H9 (cell line): ENCODE results near the gene BMERB1. TPM values are rescaled to one million over a fixed set of nuclear protein-coding genes. Genes with fewer than 3 reads are reported as not detected.

ENCODE experiments used
- DNase-seq: peaks from one replicate; pipeline ENCODE4 v3.0.0-alpha.2; 2017
- H2AFZ ChIP-seq: one replicate; pipeline ENCODE4 v1.6.1; 2013; ENCODE audit warnings: mild to moderate bottlenecking, low read length, control low read depth, moderate library complexity
- H2AK5ac ChIP-seq: 2 replicates; pipeline ENCODE4 v1.6.1; 2013; ENCODE audit warnings: low read length, control low read depth, mixed read lengths; ENCODE audit not compliant: insufficient read length
- H2BK120ac ChIP-seq: one replicate; pipeline ENCODE4 v1.6.1; 2013; ENCODE audit warnings: low read depth, mild to moderate bottlenecking, low read length, control low read depth, inconsistent platforms; ENCODE audit not compliant: poor library complexity, severe bottlenecking
- H2BK12ac ChIP-seq: 2 replicates; pipeline ENCODE4 v1.6.1; 2013; ENCODE audit warnings: low read length, control low read depth, mixed read lengths, low read depth; ENCODE audit not compliant: insufficient read length
- H2BK15ac ChIP-seq: 2 replicates; pipeline ENCODE4 v1.6.1; 2013; ENCODE audit warnings: low read depth, low read length, control low read depth
- H2BK20ac ChIP-seq: one replicate; pipeline ENCODE4 v1.6.1; 2013; ENCODE audit warnings: low read depth, mild to moderate bottlenecking, low read length, control low read depth, inconsistent platforms; ENCODE audit not compliant: poor library complexity, severe bottlenecking
- H2BK5ac ChIP-seq: 2 replicates; pipeline ENCODE4 v1.6.1; 2013; ENCODE audit warnings: low read length, control low read depth, mixed read lengths; ENCODE audit not compliant: insufficient read length
- H3K14ac ChIP-seq: 2 replicates; pipeline ENCODE4 v1.6.1; 2013; ENCODE audit warnings: low read length, control low read depth; ENCODE audit not compliant: insufficient read depth
- H3K18ac ChIP-seq: 2 replicates; pipeline ENCODE4 v1.6.1; 2013; ENCODE audit warnings: low read depth, mild to moderate bottlenecking, mixed read lengths, low read length, control low read depth; ENCODE audit not compliant: insufficient read length
- H3K23ac ChIP-seq: 2 replicates; pipeline ENCODE4 v1.6.1; 2013; ENCODE audit warnings: low read length, control low read depth, mixed read lengths, low read depth; ENCODE audit not compliant: insufficient read length
- H3K23me2 ChIP-seq: 2 replicates; pipeline ENCODE4 v1.6.1; 2013; ENCODE audit warnings: low read depth, mild to moderate bottlenecking, mixed read lengths, low read length, control low read depth; ENCODE audit not compliant: insufficient read length, poor library complexity, severe bottlenecking
- H3K27ac ChIP-seq: 2 replicates; pipeline ENCODE4 v1.5.1; 2013; ENCODE audit warnings: low read length, control low read depth, mixed read lengths, low read depth; ENCODE audit not compliant: insufficient read length
- H3K27me3 ChIP-seq: 2 replicates; pipeline ENCODE4 v1.6.1; 2013; ENCODE audit warnings: low read length, control low read depth, inconsistent platforms; ENCODE audit not compliant: insufficient read depth
- H3K4ac ChIP-seq: 2 replicates; pipeline ENCODE4 v1.6.1; 2013; ENCODE audit warnings: low read depth, mild to moderate bottlenecking, control low read depth, inconsistent platforms, low read length, moderate library complexity
- H3K4me1 ChIP-seq: 2 replicates; pipeline ENCODE4 v1.6.1; 2013; ENCODE audit warnings: low read length, control low read depth, inconsistent platforms; ENCODE audit not compliant: insufficient read depth
- H3K4me2 ChIP-seq: 2 replicates; pipeline ENCODE4 v1.6.1; 2013; ENCODE audit warnings: low read length, control low read depth, mixed read lengths; ENCODE audit not compliant: insufficient read length, insufficient read depth
- H3K56ac ChIP-seq: 2 replicates; pipeline ENCODE4 v1.6.1; 2013; ENCODE audit warnings: low read depth, mild to moderate bottlenecking, mixed read lengths, low read length, control low read depth; ENCODE audit not compliant: insufficient read length
- H3K79me1 ChIP-seq: 2 replicates; pipeline ENCODE4 v1.6.1; 2013; ENCODE audit warnings: low read depth, mild to moderate bottlenecking, moderate library complexity, low read length, control low read depth, inconsistent platforms; ENCODE audit not compliant: insufficient read depth, poor library complexity, severe bottlenecking
- H3K79me2 ChIP-seq: 2 replicates; pipeline ENCODE4 v1.6.1; 2013; ENCODE audit warnings: low read length, control low read depth, inconsistent platforms; ENCODE audit not compliant: insufficient read depth
- H3K9ac ChIP-seq: 2 replicates; pipeline ENCODE4 v1.6.1; 2013; ENCODE audit warnings: low read length, control low read depth, mixed read lengths; ENCODE audit not compliant: insufficient read length; ENCODE audit errors: extremely low read depth
- H3K9me3 ChIP-seq: one replicate; pipeline ENCODE4 v1.6.1; 2013; ENCODE audit warnings: low read depth, low read length, inconsistent platforms; ENCODE audit not compliant: control insufficient read depth
- H3T11ph ChIP-seq: one replicate; pipeline ENCODE4 v1.6.1; 2013; ENCODE audit warnings: mild to moderate bottlenecking, low read length, control low read depth, inconsistent platforms
- H4K20me1 ChIP-seq: one replicate; pipeline ENCODE4 v1.6.1; 2013; ENCODE audit not compliant: control insufficient read depth, insufficient read length, insufficient read depth
- H4K5ac ChIP-seq: 2 replicates; pipeline ENCODE4 v1.6.1; 2013; ENCODE audit warnings: low read depth, mild to moderate bottlenecking, mixed read lengths, low read length, control low read depth; ENCODE audit not compliant: insufficient read length
- H4K8ac ChIP-seq: replicated peaks from 2 replicates; pipeline ENCODE4 v1.6.1; 2013; ENCODE audit warnings: low read length, control low read depth, mixed read lengths, low read depth; ENCODE audit not compliant: insufficient read length
- H4K91ac ChIP-seq: 2 replicates; pipeline ENCODE4 v1.6.1; 2013; ENCODE audit warnings: low read depth, mild to moderate bottlenecking, moderate library complexity, mixed read lengths, low read length, control low read depth; ENCODE audit not compliant: insufficient read length
- H3K27ac Mint-ChIP-seq, 3 experiments: 2 replicates in 2 of 3; 3 replicates in 1 of 3; pipeline ENCODE4 v1.8.0; 2020 to 2021; ENCODE audit warnings: mixed read lengths in 3 of 3, mild to moderate bottlenecking in 1 of 3, moderate library complexity in 1 of 3
- H3K27me3 Mint-ChIP-seq: 2 replicates; pipeline ENCODE4 v1.8.0; 2021; ENCODE audit warnings: low read depth, mild to moderate bottlenecking, moderate library complexity, mixed read lengths
- H3K36me3 Mint-ChIP-seq, 3 experiments: 2 replicates in 2 of 3; 3 replicates in 1 of 3; pipeline ENCODE4 v1.8.0; 2020 to 2021; ENCODE audit warnings: low read depth in 3 of 3, mixed read lengths in 3 of 3; ENCODE audit not compliant: insufficient read depth in 1 of 3
- H3K4me1 Mint-ChIP-seq, 2 experiments: 2 replicates each; pipeline ENCODE4 v1.8.0; 2020; ENCODE audit warnings: mixed read lengths in 2 of 2
- H3K4me3 Mint-ChIP-seq, 2 experiments: 2 replicates in 1 of 2; 3 replicates in 1 of 2; pipeline ENCODE4 v1.8.0; 2020 to 2021; ENCODE audit warnings: mild to moderate bottlenecking in 2 of 2, mixed read lengths in 2 of 2, moderate library complexity in 1 of 2
- H3K9me3 Mint-ChIP-seq, 2 experiments: 2 replicates in 1 of 2; 3 replicates in 1 of 2; pipeline ENCODE4 v1.8.0; 2020; ENCODE audit warnings: mild to moderate bottlenecking in 2 of 2, mixed read lengths in 2 of 2, moderate library complexity in 1 of 2
- CTCF ChIP-seq: fragments of 200-600 bp; sonication (generic); conservative IDR thresholded peaks from 3 replicates; pipeline ENCODE4 v1.8.0; 2021; ENCODE audit warnings: antibody characterized with exemption, mild to moderate bottlenecking
- WGBS: extraction: QIAGEN DNeasy Blood & Tissue Kit; methylation state at CpG from one replicate; pipeline ENCODE4 v1.1.7; 2013; ENCODE audit warnings: missing lambda C conversion rate, low lambda C conversion rate, mixed read lengths; ENCODE audit not compliant: insufficient read length; ENCODE audit errors: extremely low coverage; 5-methylcytosine and 5-hydroxymethylcytosine counted together
- total RNA-seq: library from RNA; stranded (reverse); gene quantifications from 2 replicates; pipeline ENCODE4 v1.2.1, GENCODE V29; 2021

BMERB1 gene
- total RNA-seq, 1 experiment from 2014 or later = 19.5 TPM

- no peak overlapping the region for H4K5ac ChIP-seq
- H3K4me1 ChIP-seq = no peaks in the 10 kb centered on the region
- H3K79me1 ChIP-seq = no peaks in the 10 kb centered on the region
- H3K23me2 ChIP-seq = no peaks in the 10 kb centered on the region
- H4K91ac ChIP-seq = no peak overlapping the region
- H3K56ac ChIP-seq = no peak overlapping the region
- no peak overlapping the region for H3K4me2 ChIP-seq
- no peak overlapping the region for H3K4ac ChIP-seq
- TF ChIP-seq CTCF = no peak
- no peak overlapping the region for H2BK15ac ChIP-seq
- H3K27ac ChIP-seq = no peak overlapping the region
- Mint-ChIP-seq H3K27ac (no peak overlapping the region), H3K36me3 (peaks cover 16 to 74% (median 59%) of the 10 kb centered on the region in 3 experiments; a peak in 6 of 7 replicates), H3K9me3 (no peaks in the 10 kb centered on the region), H3K4me1 (peaks cover 3 to 11% of the 10 kb centered on the region in 2 experiments), H3K27me3 (no peaks in the 10 kb centered on the region), H3K4me3 (no peak overlapping the region)
- H3K9ac ChIP-seq = no peak overlapping the region
- no peak overlapping the region for H2BK20ac ChIP-seq
- H3K18ac ChIP-seq = no peak overlapping the region
- no peak overlapping the region for H2AK5ac ChIP-seq
- no CpG with 5 or more reads among the region's 6 CpGs for WGBS
- no peaks in the 10 kb centered on the region for H4K20me1 ChIP-seq
- H2AFZ ChIP-seq = no peak overlapping the region
- H2BK5ac ChIP-seq = no peak overlapping the region
- H3K23ac ChIP-seq = no peak overlapping the region
- no peaks in the 10 kb centered on the region for H3K79me2 ChIP-seq
- DNase-seq = no peak
- no peak overlapping the region for H2BK12ac ChIP-seq
- H3K14ac ChIP-seq = no peak overlapping the region
- H3K9me3 ChIP-seq = no peaks in the 10 kb centered on the region
- no peak overlapping the region for H2BK120ac ChIP-seq
- no peak overlapping the region for H4K8ac ChIP-seq
- H3K27me3 ChIP-seq = no peaks in the 10 kb centered on the region
- H3T11ph ChIP-seq = no peak overlapping the region
Measured at GRCh38 chr16:15609286-15609649, 174.9 kb downstream of the BMERB1 start.
